Activated T-helper 1 cell treated with anti-CD3 and anti-CD28 coated beads, Interleukin-12 subunit alpha, Interleukin-12 subunit beta, Interleukin-2, Interleukin-4 antibody, amounts not matched to agents 30 ng/mL and 10 ng/mL and 1 ng/mL, durations not matched to agents 14 hours and 24 hours and 36 hours (primary cell): Measurements from ENCODE around the gene MOSPD2. TPM values are rescaled to one million over a fixed set of nuclear protein-coding genes. Genes with fewer than 3 reads are reported as not detected.

Source experiments
- DNase-seq: peaks from one replicate; pipeline ENCODE4 v3.0.0; 2021; ENCODE audit warnings: low spot score
- H3K27ac Mint-ChIP-seq: one replicate; pipeline ENCODE4 v1.8.0; 2021; ENCODE audit warnings: mild to moderate bottlenecking, mixed read lengths
- H3K27me3 Mint-ChIP-seq: one replicate; pipeline ENCODE4 v1.8.0; 2022; ENCODE audit warnings: mild to moderate bottlenecking, moderate library complexity, mixed read lengths; ENCODE audit not compliant: insufficient read depth
- H3K36me3 Mint-ChIP-seq: one replicate; pipeline ENCODE4 v1.8.0; 2021; ENCODE audit warnings: low read depth, mixed read lengths
- H3K4me1 Mint-ChIP-seq: one replicate; pipeline ENCODE4 v1.8.0; 2021; ENCODE audit warnings: low read depth, mixed read lengths
- H3K4me3 Mint-ChIP-seq: one replicate; pipeline ENCODE4 v1.8.0; 2021; ENCODE audit warnings: mild to moderate bottlenecking, moderate library complexity, mixed read lengths
- H3K9me3 Mint-ChIP-seq: one replicate; pipeline ENCODE4 v1.8.0; 2021; ENCODE audit warnings: mixed read lengths
- intact Hi-C: fragments of 100-400 bp; cut with micrococcal nuclease; formaldehyde crosslinking; loops from one replicate; pipeline ENCODE4 v1.15.1; 2024
- total RNA-seq: library from RNA; stranded (reverse); gene quantifications from 2 replicates; pipeline ENCODE4 v1.2.3, GENCODE V29; 2022

The MOSPD2 gene
- total RNA-seq, 1 donor from 2014 or later, result 14.3 TPM

DNA sequence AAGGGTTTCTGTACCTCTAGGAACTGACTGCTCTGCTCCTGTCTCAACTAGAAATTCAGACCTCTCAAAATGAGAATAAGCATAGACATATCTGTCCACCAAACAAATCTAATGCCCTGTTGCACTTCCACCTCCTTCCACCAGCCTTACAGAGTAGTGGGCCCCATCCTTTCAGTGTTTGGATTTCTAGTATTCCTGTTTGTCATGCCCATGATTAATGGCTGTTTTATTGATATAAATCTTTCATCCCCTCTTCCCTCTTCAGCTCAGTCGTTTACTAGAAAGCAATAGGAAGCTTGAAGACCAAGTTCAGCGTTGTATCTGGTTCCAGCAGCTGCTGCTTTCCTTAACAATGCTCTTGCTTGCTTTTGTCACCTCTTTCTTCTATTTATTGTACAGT, 46.2 kb downstream of the MOSPD2 start:
- H3K27ac Mint-ChIP-seq, result no peak overlapping the region
- no peak for DNase-seq
- H3K27me3 Mint-ChIP-seq, result no peaks in the 10 kb centered on the region
- H3K4me3 Mint-ChIP-seq, result no peak overlapping the region
- no peaks in the 10 kb centered on the region for H3K4me1 Mint-ChIP-seq
- no peaks in the 10 kb centered on the region for H3K9me3 Mint-ChIP-seq
- intact Hi-C loops, result no loop called here
- H3K36me3 Mint-ChIP-seq, result peaks cover 22% of the 10 kb centered on the region

DNA sequence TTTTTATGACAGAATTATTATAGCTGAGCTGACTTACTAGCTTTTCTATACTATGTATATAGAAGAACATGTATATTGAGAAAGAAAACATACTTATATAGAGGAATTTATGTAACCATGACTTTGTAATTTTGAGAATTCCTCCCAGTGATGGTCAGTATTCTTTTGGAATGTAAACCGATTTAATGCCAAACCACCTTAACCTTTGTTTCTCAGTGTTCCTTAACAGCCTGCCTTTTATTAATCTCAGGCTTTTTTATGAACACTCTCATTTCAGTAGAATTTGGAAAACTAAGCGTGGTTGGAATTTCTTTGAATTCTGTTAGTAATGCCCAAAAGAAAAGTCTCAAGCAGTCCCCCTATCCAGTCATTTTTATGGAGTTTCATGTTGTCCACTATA, 47.0 kb downstream of the MOSPD2 start:
- DNase-seq, result no peak
- Mint-ChIP-seq H3K9me3 (no peaks in the 10 kb centered on the region), H3K36me3 (peaks cover 22% of the 10 kb centered on the region), H3K27ac (no peak overlapping the region), H3K27me3 (no peaks in the 10 kb centered on the region), H3K4me1 (no peaks in the 10 kb centered on the region), H3K4me3 (no peak overlapping the region)
- intact Hi-C loops, result no loop called here

GRCh38 chrX:14922437-14922836, 49.2 kb downstream of the MOSPD2 start:
- no peak for DNase-seq
- Mint-ChIP-seq H3K4me3 (no peak overlapping the region), H3K4me1 (no peaks in the 10 kb centered on the region), H3K36me3 (peaks cover 12% of the 10 kb centered on the region), H3K9me3 (no peaks in the 10 kb centered on the region), H3K27ac (no peak overlapping the region), H3K27me3 (no peaks in the 10 kb centered on the region)
- intact Hi-C loops, result no loop called here

DNA sequence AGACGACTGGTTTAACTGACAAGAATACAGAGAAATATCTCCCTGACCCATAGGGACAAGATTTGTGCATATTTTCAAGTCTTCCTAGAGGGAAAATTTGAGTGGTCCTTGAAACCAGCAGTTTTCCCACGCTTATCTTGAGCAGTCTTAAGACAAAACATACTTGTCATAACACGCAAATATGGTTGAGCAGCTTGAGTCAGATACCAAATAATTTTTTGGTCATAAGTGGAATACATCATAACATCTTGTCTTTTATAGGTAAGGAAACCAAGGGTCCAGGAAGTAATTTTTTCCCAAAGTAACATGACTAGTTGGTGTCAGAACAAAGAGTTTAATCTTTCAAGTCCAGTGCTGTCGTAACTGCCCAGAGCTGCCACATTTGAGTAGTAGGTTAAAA, 50.5 kb downstream of the MOSPD2 start:
- no peak overlapping the region for H3K4me3 Mint-ChIP-seq
- H3K27ac Mint-ChIP-seq, result no peak overlapping the region
- no peaks in the 10 kb centered on the region for H3K4me1 Mint-ChIP-seq
- intact Hi-C loops, result no loop called here
- H3K9me3 Mint-ChIP-seq, result no peaks in the 10 kb centered on the region
- H3K27me3 Mint-ChIP-seq, result no peaks in the 10 kb centered on the region
- DNase-seq, result no peak
- peaks cover 9% of the 10 kb centered on the region for H3K36me3 Mint-ChIP-seq

GRCh38 chrX:14926471-14926870, 53.2 kb downstream of the MOSPD2 start:
- intact Hi-C loops, result no loop called here
- no peak overlapping the region for H3K4me3 Mint-ChIP-seq
- H3K27ac Mint-ChIP-seq, result no peak overlapping the region
- DNase-seq, result no peak
- no peaks in the 10 kb centered on the region for H3K9me3 Mint-ChIP-seq
- peaks cover 4% of the 10 kb centered on the region for H3K36me3 Mint-ChIP-seq
- H3K4me1 Mint-ChIP-seq, result no peaks in the 10 kb centered on the region
- H3K27me3 Mint-ChIP-seq, result peaks cover 3% of the 10 kb centered on the region

- no peak for DNase-seq
- no peaks in the 10 kb centered on the region for H3K9me3 Mint-ChIP-seq
- no peak overlapping the region for H3K27ac Mint-ChIP-seq
- H3K27me3 Mint-ChIP-seq, result peaks cover 3% of the 10 kb centered on the region
- H3K4me1 Mint-ChIP-seq, result no peaks in the 10 kb centered on the region
- intact Hi-C loops, result no loop called here
- no peak overlapping the region for H3K4me3 Mint-ChIP-seq
- H3K36me3 Mint-ChIP-seq, result peaks cover 2% of the 10 kb centered on the region
Measured at GRCh38 chrX:14927401-14927800, 54.2 kb downstream of the MOSPD2 start.

DNA sequence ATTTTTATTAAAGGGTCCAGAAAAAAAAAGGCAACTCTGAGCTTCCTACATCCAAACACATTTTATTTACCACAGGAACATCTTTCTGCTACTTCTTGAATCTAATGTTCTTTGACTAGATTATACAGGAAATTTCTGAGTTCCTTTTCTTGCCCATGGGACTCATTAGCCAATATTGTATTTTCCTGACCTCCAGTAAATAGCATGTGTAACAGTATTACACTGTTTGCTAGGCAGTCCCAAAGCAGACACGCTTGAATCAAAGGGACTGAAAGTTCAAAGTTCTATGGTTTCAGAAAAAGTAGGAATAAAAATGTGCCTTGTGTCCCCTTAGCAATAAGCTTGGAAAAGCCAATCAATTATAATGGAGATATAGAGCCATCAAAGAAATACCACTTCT, 57.4 kb downstream of the MOSPD2 start:
- H3K4me3 Mint-ChIP-seq, result no peak overlapping the region
- no peaks in the 10 kb centered on the region for H3K4me1 Mint-ChIP-seq
- no peak overlapping the region for H3K27ac Mint-ChIP-seq
- no peaks in the 10 kb centered on the region for H3K9me3 Mint-ChIP-seq
- intact Hi-C loops, result no loop called here
- no peaks in the 10 kb centered on the region for H3K36me3 Mint-ChIP-seq
- DNase-seq, result no peak
- H3K27me3 Mint-ChIP-seq, result peaks cover 3% of the 10 kb centered on the region

DNA sequence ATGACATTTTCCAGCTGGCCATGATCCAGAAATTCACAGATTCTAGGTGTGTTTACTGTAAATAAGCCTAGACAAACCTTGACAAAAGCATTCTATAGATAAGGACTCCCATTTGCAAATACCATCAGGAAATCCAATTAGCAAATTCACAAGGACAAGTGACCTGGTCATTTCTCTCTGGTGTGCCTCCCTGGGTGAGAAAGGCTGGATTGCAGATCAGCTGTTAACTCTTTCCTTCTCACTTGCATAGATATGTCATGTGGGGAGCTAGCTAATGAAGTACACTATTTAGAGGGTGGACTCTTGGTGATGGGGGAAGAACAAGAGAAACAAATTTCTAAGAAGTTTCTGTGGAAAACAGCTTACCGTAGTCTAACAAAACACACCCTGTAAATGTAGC, 58.9 kb downstream of the MOSPD2 start:
- Mint-ChIP-seq H3K4me1 (no peaks in the 10 kb centered on the region), H3K4me3 (no peak overlapping the region), H3K36me3 (no peaks in the 10 kb centered on the region), H3K27ac (no peak overlapping the region), H3K9me3 (no peaks in the 10 kb centered on the region), H3K27me3 (peaks cover 5% of the 10 kb centered on the region)
- no peak for DNase-seq
- intact Hi-C loops, result no loop called here

GRCh38 chrX:14934423-14934822, 61.2 kb downstream of the MOSPD2 start:
- Mint-ChIP-seq H3K9me3 (no peaks in the 10 kb centered on the region), H3K27me3 (peaks cover 7% of the 10 kb centered on the region), H3K27ac (no peak overlapping the region), H3K36me3 (no peaks in the 10 kb centered on the region), H3K4me3 (no peak overlapping the region), H3K4me1 (no peaks in the 10 kb centered on the region)
- DNase-seq, result no peak
- intact Hi-C loops, result no loop called here

DNA sequence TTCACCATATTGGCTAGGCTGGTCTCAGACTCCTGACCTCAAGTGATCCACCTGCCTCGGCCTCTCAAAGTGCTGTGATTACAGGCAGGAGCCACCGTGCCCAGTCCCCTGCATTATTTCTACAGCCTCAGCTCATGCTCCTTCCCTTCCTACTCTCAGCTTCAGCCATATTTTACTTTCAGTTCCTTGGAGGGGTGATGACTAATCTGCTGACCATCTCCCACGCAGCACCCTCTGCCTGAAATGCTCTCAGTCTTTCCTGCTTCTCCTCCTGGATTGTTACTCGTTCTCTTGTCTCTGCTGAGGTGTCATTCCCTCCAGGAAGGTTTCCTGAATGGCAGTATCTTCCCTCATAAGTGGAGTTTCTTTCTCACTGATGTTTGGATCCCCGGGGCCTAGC, 63.3 kb downstream of the MOSPD2 start:
- no peak overlapping the region for H3K27ac Mint-ChIP-seq
- no peaks in the 10 kb centered on the region for H3K36me3 Mint-ChIP-seq
- H3K4me1 Mint-ChIP-seq, result no peaks in the 10 kb centered on the region
- peaks cover 4% of the 10 kb centered on the region for H3K27me3 Mint-ChIP-seq
- H3K4me3 Mint-ChIP-seq, result no peak overlapping the region
- DNase-seq, result no peak
- intact Hi-C loops, result no loop called here
- no peaks in the 10 kb centered on the region for H3K9me3 Mint-ChIP-seq

GRCh38 chrX:14939644-14940043, 66.4 kb downstream of the MOSPD2 start:
- Mint-ChIP-seq H3K36me3 (no peaks in the 10 kb centered on the region), H3K27me3 (peaks cover 4% of the 10 kb centered on the region), H3K4me3 (no peak overlapping the region), H3K4me1 (no peaks in the 10 kb centered on the region), H3K9me3 (no peaks in the 10 kb centered on the region), H3K27ac (no peak overlapping the region)
- no peak for DNase-seq
- intact Hi-C loops, result no loop called here

GRCh38 chrX:14941301-14941700, 68.1 kb downstream of the MOSPD2 start:
- intact Hi-C loops, result no loop called here
- Mint-ChIP-seq H3K27me3 (peaks cover 4% of the 10 kb centered on the region), H3K4me1 (no peaks in the 10 kb centered on the region), H3K9me3 (no peaks in the 10 kb centered on the region), H3K4me3 (no peak overlapping the region), H3K36me3 (no peaks in the 10 kb centered on the region), H3K27ac (no peak overlapping the region)
- DNase-seq, result no peak

DNA sequence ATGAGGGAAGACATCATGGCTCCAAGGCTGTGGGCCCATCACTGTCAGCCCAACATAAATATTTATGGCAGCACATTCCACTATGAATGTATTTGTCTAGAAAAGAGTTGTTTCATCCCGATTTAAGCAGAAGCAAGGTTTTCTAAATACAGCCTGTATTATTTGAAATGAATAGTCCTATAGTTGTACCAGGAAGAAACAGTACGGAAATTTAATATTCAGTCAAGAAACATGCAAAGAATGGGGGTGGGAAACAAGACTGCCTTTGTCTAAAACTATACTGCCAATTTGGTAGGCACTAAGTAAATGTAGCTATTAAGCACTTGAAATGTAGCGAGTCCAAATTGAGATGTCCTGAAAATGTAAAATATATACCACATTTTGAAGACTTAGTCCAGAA, 69.1 kb downstream of the MOSPD2 start:
- no peaks in the 10 kb centered on the region for H3K4me1 Mint-ChIP-seq
- H3K27me3 Mint-ChIP-seq, result peaks cover 2% of the 10 kb centered on the region
- H3K36me3 Mint-ChIP-seq, result no peaks in the 10 kb centered on the region
- H3K9me3 Mint-ChIP-seq, result no peaks in the 10 kb centered on the region
- intact Hi-C loops, result no loop called here
- no peak for DNase-seq
- H3K27ac Mint-ChIP-seq, result no peak overlapping the region
- H3K4me3 Mint-ChIP-seq, result no peak overlapping the region

GRCh38 chrX:14943962-14944361, 70.7 kb downstream of the MOSPD2 start:
- no peaks in the 10 kb centered on the region for H3K9me3 Mint-ChIP-seq
- no peak for DNase-seq
- H3K27me3 Mint-ChIP-seq, result peaks cover 2% of the 10 kb centered on the region
- H3K4me3 Mint-ChIP-seq, result no peak overlapping the region
- H3K27ac Mint-ChIP-seq, result no peak overlapping the region
- intact Hi-C loops, result no loop called here
- H3K36me3 Mint-ChIP-seq, result no peaks in the 10 kb centered on the region
- H3K4me1 Mint-ChIP-seq, result no peaks in the 10 kb centered on the region
